GM15510 (cell line): ENCODE data around the gene TBXAS1.

ENCODE experiments used
- POLR2A ChIP-seq: IDR thresholded peaks from 3 replicates; pipeline ENCODE4 v1.6.1; 2011; ENCODE audit warnings: borderline replicate concordance; ENCODE audit not compliant: insufficient read length; ENCODE audit errors: extremely low read depth

The TBXAS1 gene

GRCh38 chr7:139994356-139994755 lies 165.3 kb downstream of the TBXAS1 start:
- TF ChIP-seq POLR2A: no peak

GRCh38 chr7:139995017-139995915 lies 166.2 kb downstream of the TBXAS1 start:
- no peak for TF ChIP-seq POLR2A

GRCh38 chr7:139998572-139998971 lies 169.5 kb downstream of the TBXAS1 start:
- TF ChIP-seq POLR2A: no peak

GRCh38 chr7:139999516-139999915 lies 170.5 kb downstream of the TBXAS1 start:
- TF ChIP-seq POLR2A: no peak

GRCh38 chr7:140000666-140001268 lies 171.7 kb downstream of the TBXAS1 start:
- TF ChIP-seq POLR2A: no peak

GRCh38 chr7:140003913-140004382 lies 174.9 kb downstream of the TBXAS1 start:
- no peak for TF ChIP-seq POLR2A

GRCh38 chr7:140004672-140005071 lies 175.6 kb downstream of the TBXAS1 start:
- no peak for TF ChIP-seq POLR2A

- no peak for TF ChIP-seq POLR2A
Measured at GRCh38 chr7:140005341-140005740, 176.3 kb downstream of the TBXAS1 start.

- no peak for TF ChIP-seq POLR2A
Measured at GRCh38 chr7:140005754-140006503, 176.9 kb downstream of the TBXAS1 start.

GRCh38 chr7:140006600-140006999 lies 177.5 kb downstream of the TBXAS1 start:
- no peak for TF ChIP-seq POLR2A

- TF ChIP-seq POLR2A: no peak
Measured at GRCh38 chr7:140007051-140007690, 178.1 kb downstream of the TBXAS1 start.

- no peak for TF ChIP-seq POLR2A
Measured at GRCh38 chr7:140008755-140009610, 179.9 kb downstream of the TBXAS1 start.

- TF ChIP-seq POLR2A: no peak
Measured at GRCh38 chr7:140009735-140010134, 180.7 kb downstream of the TBXAS1 start.
